SJCRH30 (cell line): ENCODE data around the gene SH3PXD2B. TPM values are rescaled to one million over a fixed set of nuclear protein-coding genes. Genes with fewer than 3 reads are reported as not detected.
"Not testable (repeated sequence)": the region's sequence is repeated elsewhere in the genome, so short reads cannot be mapped to it uniquely, and the experiment has no call there.

Experiments
- DNase-seq, 2 experiments: peaks; one replicate each; pipeline ENCODE4 v3.0.0-alpha.2; 2015 to 2020
- H3K27ac ChIP-seq: fragments of 250-450 bp; sonication (Bioruptor Pico); 2 replicates; pipeline ENCODE4 v1.5.1; 2020; ENCODE audit warnings: mild to moderate bottlenecking, moderate library complexity
- H3K27me3 ChIP-seq: fragments of 250-450 bp; sonication (Bioruptor Pico); 2 replicates; pipeline ENCODE4 v1.5.1; 2020; ENCODE audit warnings: mild to moderate bottlenecking, moderate library complexity
- H3K36me3 ChIP-seq: fragments of 250-450 bp; sonication (Bioruptor Pico); 2 replicates; pipeline ENCODE4 v1.5.1; 2020; ENCODE audit warnings: mild to moderate bottlenecking, moderate library complexity
- H3K4me1 ChIP-seq: fragments of 250-450 bp; sonication (Bioruptor Pico); 2 replicates; pipeline ENCODE4 v1.5.1; 2020; ENCODE audit warnings: mild to moderate bottlenecking, moderate library complexity
- H3K4me3 ChIP-seq: fragments of 250-450 bp; sonication (Bioruptor Pico); 2 replicates; pipeline ENCODE4 v1.5.1; 2020; ENCODE audit warnings: mild to moderate bottlenecking, moderate library complexity
- H3K9me3 ChIP-seq: fragments of 250-450 bp; sonication (Bioruptor Pico); replicated peaks from 2 replicates; pipeline ENCODE4 v1.5.1; 2020; ENCODE audit warnings: mild to moderate bottlenecking, moderate library complexity
- total RNA-seq: library from RNA; depleted of rRNA; stranded (reverse); fragments of >200 nt; shearing (Covaris generic); gene quantifications from 2 replicates; pipeline ENCODE4 v1.2.3, GENCODE V29; 2014

SH3PXD2B gene
- total RNA-seq, 1 experiment from 2014 or later, result 16.4 TPM

DNA sequence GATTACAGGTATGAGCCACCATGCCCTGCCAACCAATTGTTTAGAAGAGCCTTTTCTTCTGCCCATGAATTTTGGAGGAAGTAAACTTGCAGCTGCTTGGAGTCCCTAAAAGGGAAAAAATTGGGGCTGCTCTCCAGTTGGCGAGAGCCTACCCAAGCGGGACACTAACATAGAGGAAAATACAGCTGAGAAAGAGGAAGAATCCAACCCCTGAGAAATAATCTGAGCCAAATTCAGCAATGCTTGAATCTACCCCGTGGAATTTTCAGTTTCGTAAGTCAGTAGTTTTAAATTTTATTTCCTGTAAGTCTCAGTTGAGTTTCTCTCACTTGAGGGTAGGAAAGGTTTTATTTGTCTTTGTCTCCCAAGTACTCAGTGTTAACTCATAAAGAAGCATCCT lies 140.4 kb downstream of the SH3PXD2B start:
- no peak overlapping the region for H3K4me3 ChIP-seq
- H3K4me1 ChIP-seq, result peaks cover 3% of the 10 kb centered on the region; the same call in 1 of the 2 replicates
- no peaks in the 10 kb centered on the region for H3K9me3 ChIP-seq
- H3K27ac ChIP-seq, result no peak overlapping the region
- H3K27me3 ChIP-seq, result no peaks in the 10 kb centered on the region
- H3K36me3 ChIP-seq, result no peaks in the 10 kb centered on the region
- no peak for DNase-seq

DNA sequence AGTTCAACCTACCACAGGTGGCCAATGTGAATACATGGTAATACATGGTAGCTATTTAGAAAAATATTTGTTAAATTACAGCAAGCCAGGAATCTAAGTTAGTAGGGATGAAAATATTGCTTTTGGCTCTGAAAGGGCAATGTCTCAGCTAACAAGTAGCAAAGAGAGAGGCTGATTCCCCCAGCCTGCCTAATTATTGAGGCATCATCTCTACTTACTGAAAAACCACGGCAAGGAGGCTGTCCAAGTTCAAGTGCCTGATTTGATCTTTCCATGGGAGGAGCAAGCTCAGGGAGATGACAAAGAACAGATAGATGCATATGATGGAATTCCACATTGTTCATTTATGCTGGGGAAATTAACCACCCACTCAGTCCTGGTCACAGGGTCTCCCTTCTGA lies 142.0 kb downstream of the SH3PXD2B start:
- DNase-seq, result no peak
- Histone ChIP-seq H3K36me3 (no peaks in the 10 kb centered on the region), H3K4me3 (no peak overlapping the region), H3K9me3 (no peaks in the 10 kb centered on the region), H3K27me3 (no peaks in the 10 kb centered on the region), H3K4me1 (peaks cover 3% of the 10 kb centered on the region; the same call in 1 of the 2 replicates), H3K27ac (no peak overlapping the region)

DNA sequence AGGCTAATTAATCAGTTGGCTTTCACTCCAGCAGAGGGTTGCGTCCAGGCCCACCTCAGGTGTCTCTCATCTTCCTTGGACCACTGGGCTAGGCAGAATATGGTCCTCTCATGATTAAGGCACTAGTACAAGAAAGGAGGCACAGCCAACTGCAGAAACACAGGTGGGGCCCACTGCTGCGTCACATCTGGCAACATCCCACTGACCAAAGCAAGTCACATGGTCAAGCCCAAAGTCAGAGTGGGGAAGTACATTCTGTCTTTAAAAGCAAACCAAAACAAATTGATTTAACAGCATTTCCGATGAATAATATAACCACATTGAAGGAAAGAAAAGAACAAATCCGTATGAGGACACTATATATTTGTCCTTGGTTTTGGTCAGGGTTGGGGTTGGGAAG lies 142.7 kb downstream of the SH3PXD2B start:
- no peak overlapping the region for H3K27ac ChIP-seq
- H3K9me3 ChIP-seq, result no peaks in the 10 kb centered on the region
- no peak for DNase-seq

DNA sequence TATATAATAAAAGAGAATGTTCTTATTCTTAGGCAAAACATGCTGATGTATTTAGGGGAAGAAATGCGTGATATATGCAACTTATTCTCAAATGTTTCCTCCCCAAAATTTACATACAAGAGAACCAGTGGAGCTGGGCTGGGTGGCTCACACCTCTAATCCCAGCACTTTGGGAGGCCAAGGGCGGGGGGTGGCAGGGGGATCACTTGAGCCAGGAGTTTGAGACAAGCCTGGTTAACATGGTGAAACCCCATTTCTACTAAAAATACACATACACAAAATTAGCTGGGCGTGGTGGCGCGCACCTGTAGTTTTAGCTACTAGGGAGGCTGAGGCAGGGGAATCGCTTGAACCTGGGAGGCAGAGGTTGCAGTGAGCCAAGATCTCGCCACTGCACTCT lies 143.3 kb downstream of the SH3PXD2B start:
- Histone ChIP-seq H3K36me3 (no peaks in the 10 kb centered on the region), H3K4me1 (peaks cover 3% of the 10 kb centered on the region; the same call in 1 of the 2 replicates), H3K27me3 (no peaks in the 10 kb centered on the region), H3K9me3 (no peaks in the 10 kb centered on the region), H3K4me3 (no peak overlapping the region), H3K27ac (no peak overlapping the region)
- no peak for DNase-seq

More for the DNA sequence above, 142.7 kb downstream of the SH3PXD2B start:
- H3K4me1 ChIP-seq, result peaks cover 3% of the 10 kb centered on the region; the same call in 1 of the 2 replicates
- H3K27me3 ChIP-seq, result no peaks in the 10 kb centered on the region
- no peaks in the 10 kb centered on the region for H3K36me3 ChIP-seq
- no peak overlapping the region for H3K4me3 ChIP-seq

DNA sequence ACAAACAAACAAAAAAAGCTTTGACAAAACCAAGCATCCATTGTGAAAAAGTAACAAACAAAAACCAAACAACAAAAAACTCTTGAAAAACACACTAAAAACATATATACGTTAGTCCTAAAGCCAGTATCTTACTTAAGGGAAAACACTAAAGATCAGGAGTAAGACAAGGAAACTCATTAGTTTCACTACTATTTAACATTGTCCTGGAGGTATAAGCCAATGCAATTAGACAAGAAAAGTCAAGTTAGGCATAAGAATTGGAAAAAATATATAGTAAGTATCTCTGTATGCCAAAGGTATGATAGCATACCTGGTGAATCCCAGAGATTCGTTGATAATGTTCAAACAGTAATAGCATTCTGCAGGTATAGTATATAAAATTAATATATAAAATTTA lies 148.9 kb downstream of the SH3PXD2B start:
- H3K36me3 ChIP-seq, result no peaks in the 10 kb centered on the region
- DNase-seq, result no peak
- H3K4me1 ChIP-seq, result peaks cover 12% of the 10 kb centered on the region

DNA sequence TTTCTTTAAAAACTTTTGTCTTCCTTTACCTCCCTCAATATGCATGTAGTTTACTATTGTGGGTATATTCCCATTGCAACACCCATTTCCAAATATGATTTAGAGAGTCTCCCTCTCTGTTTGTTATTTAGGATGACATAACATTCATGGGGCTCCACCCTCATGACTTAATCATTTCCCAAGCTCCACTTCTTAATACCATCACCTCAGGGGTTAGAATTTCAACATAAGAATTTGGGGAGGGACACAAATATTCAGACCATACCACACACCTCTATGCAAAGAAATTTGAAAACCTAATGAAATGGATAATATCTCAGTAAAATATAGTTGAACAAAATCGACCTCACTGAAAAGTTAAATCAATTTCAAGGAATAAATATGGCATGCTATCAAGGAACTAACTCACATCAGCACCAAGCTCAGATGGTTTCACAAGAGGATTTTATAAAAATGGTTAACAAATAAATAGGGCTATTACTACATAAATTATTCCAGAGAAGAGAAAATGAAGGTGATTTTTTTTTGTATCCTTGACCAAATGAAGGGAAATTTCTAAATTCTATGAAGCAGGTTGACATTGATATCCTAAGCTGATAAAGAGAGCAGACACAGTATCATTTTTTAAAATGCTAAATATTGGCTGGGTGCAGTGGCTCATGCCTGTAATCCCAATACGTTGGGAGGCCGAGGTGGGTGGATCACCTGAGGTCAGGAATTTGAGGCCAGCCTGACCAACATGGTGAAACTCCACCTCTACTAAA lies 150.6 kb downstream of the SH3PXD2B start:
- peaks cover 12% of the 10 kb centered on the region for H3K4me1 ChIP-seq
- peaks cover 6% of the 10 kb centered on the region for H3K9me3 ChIP-seq
- peak overlapping the region; percentile 42 for H3K4me3 ChIP-seq
- H3K36me3 ChIP-seq, result no peaks in the 10 kb centered on the region
- H3K27me3 ChIP-seq, result no peaks in the 10 kb centered on the region
- DNase-seq, result peak in 1 of 2 experiments; percentile 48
- no peak overlapping the region for H3K27ac ChIP-seq

More for the DNA sequence above, 148.9 kb downstream of the SH3PXD2B start:
- Histone ChIP-seq H3K4me3 (no peak overlapping the region), H3K27me3 (no peaks in the 10 kb centered on the region), H3K9me3 (peaks cover 6% of the 10 kb centered on the region), H3K27ac (no peak overlapping the region)

DNA sequence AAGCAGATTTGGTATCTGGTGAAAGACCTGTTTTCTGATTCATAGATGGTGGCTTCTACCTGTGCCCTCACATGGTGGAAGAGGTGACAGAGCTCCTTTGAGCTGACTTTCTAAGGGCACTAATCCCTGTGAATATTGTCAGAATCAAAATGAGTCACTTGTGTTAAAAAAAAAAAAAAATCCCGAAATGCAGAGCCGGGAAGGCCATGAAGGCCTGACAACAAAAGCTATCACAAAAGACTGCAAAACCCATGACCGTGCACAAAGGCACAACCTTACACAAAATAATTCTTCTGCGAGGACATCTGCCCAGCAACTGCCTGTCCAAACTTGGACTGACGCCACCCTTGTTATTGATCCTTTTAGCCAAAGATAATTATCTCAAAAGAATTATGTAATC lies 151.2 kb downstream of the SH3PXD2B start:
- no peak for DNase-seq
- no peaks in the 10 kb centered on the region for H3K36me3 ChIP-seq

DNA sequence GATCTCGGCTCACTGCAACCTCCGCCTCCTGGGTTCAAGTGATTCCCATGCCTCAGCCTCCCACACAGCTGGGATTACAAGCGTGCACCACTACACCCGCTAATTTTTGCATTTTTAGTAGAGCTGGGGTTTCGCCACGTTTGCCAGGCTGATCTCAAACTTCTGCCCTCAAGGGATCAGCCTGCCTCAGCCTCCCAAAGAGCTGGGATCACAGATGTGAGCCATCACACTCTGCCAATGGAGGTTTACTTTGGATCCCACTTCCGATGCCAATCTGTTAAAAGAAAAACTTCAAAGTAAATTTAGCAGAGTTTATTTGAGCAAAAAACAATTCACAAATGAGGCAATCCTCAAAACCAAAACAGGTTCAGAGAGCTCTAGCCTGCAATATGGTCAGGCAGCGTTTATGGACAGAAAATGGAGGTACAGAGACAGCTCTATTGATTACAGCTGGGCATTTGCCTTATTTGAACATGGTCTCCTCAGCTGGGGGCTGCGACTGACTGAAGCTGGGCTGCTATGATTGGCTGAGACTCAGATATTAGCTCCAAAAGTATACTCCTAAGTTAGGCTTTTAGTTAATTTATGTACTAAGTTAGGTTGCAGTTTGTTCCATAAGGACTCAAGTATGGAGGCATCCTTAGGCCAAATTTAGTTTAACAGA lies 152.1 kb downstream of the SH3PXD2B start:
- no peak for DNase-seq
- Histone ChIP-seq H3K27ac (no peak overlapping the region), H3K4me1 (peaks cover 12% of the 10 kb centered on the region), H3K4me3 (no peak overlapping the region), H3K36me3 (no peaks in the 10 kb centered on the region), H3K27me3 (no peaks in the 10 kb centered on the region), H3K9me3 (peaks cover 6% of the 10 kb centered on the region)

More for the DNA sequence above, 151.2 kb downstream of the SH3PXD2B start:
- Histone ChIP-seq H3K9me3 (peaks cover 6% of the 10 kb centered on the region), H3K4me1 (peaks cover 12% of the 10 kb centered on the region), H3K4me3 (peak overlapping the region; percentile 42), H3K27ac (no peak overlapping the region), H3K27me3 (no peaks in the 10 kb centered on the region)

DNA sequence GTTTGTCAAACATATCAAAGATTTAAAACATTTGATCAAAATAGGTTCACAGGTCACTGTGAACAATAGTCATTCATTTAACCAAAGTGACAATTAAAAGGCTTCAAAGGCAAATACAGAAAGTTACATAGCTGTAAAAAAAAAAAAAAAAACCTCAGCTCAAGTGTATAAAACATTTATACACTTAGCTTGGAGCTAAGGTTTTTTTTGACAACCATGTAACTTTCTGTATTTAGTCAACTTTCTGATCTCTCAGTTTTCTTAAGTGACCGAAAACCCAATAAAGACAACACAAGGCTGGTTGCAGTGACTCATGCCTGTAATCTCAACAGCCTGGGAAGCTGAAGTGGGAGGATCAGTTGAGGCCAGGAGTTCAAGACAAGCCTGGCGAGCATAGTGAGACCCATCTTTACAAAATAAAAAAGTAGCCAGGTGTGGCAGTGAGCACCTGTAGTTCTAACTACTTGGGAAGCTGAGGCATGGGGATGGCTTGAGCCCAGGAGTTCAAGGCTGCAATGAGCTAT lies 154.3 kb downstream of the SH3PXD2B start:
- Histone ChIP-seq H3K27ac (no peak overlapping the region), H3K36me3 (no peaks in the 10 kb centered on the region), H3K27me3 (no peaks in the 10 kb centered on the region), H3K4me3 (no peak overlapping the region), H3K9me3 (no peaks in the 10 kb centered on the region), H3K4me1 (peaks cover 12% of the 10 kb centered on the region)
- no peak for DNase-seq

DNA sequence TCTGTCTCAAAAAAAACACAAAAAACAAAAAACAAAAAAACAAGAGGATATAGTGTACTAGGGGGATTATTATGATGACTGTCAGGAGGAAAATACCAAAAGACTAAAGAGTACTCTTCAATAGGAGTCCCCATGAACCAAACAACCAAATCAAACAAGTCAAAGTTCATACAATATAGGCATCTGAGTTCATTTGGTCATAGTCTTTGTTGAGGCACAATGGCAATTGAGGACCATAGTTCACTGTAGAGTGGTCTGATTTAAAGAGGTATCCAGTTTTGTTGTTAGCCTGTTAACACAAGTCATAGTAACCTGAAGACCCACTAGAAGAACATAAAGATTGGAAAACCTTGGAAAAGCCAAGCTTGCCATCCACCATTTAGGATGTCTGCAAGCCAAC lies 159.5 kb downstream of the SH3PXD2B start:
- H3K4me1 ChIP-seq, result no peaks in the 10 kb centered on the region
- H3K27me3 ChIP-seq, result no peaks in the 10 kb centered on the region
- no peak overlapping the region for H3K4me3 ChIP-seq
- no peaks in the 10 kb centered on the region for H3K36me3 ChIP-seq
- H3K27ac ChIP-seq, result no peak overlapping the region
- H3K9me3 ChIP-seq, result no peaks in the 10 kb centered on the region
- DNase-seq, result no peak

DNA sequence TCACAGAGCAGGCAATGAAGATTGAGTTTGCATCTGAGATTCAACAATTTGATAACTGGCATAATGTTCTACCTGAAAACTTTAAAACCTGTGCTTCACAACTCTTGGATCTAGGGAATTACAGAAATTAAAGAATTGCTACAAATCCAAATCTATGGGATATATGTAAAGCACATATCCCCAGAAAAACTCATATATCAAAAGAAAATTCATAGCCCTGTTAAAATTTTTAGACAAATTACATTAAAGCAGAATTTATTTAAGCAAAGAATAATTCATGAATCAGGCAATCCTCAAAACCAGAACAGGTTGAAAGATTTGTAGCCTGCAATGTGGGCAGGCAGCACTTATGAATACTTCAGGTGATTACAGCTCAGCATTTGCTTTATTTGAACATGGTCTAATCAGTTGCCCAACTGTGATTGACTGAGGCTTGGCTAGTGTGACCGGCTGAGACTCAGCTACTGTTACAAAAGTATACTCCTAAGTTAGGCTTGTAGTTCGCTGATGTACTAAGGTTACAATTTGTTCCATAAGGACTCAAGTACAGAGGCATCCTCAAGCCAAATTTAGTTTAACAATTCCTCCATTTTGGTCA lies 160.5 kb downstream of the SH3PXD2B start:
- no peak overlapping the region for H3K4me3 ChIP-seq
- H3K27ac ChIP-seq, result no peak overlapping the region
- no peak for DNase-seq
- no peaks in the 10 kb centered on the region for H3K27me3 ChIP-seq
- no peaks in the 10 kb centered on the region for H3K4me1 ChIP-seq
- H3K36me3 ChIP-seq, result no peaks in the 10 kb centered on the region
- no peaks in the 10 kb centered on the region for H3K9me3 ChIP-seq

DNA sequence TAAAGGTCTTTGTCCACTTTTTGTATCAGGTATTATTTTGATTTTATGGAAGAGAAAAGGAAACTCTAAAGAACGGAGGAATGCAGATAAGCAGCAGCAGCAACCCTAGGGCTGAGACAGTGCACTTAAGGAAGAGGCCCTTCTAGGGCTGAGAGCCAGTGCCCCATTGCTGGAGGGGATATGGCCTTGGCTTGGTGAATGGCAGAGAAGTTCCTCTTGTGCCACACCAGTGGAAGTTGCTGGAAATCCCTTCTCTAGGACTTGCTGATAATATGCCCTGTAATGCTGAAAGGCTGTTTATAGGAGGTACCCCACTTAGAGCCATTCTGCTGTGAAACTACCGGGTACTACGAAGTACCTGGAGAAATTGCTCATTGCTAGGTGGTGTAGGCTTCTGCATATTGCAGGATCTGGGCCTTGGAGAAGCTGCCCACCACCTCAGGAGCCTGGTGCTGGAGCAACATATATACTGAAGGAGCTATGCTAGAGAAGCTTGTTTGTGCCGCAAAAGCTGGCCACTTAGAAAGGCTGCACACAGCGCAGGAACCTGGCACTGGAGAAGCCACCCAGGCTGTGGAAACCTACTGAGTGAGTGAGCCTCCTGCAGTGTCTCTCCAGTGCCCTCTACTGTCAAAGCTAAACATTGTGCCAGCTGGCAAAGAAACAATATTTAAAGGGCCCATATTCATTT lies 161.1 kb downstream of the SH3PXD2B start:
- Histone ChIP-seq H3K27ac (no peak overlapping the region), H3K27me3 (no peaks in the 10 kb centered on the region), H3K4me1 (no peaks in the 10 kb centered on the region), H3K36me3 (no peaks in the 10 kb centered on the region), H3K9me3 (no peaks in the 10 kb centered on the region), H3K4me3 (no peak overlapping the region)
- DNase-seq, result peak; percentile 77 to 89

DNA sequence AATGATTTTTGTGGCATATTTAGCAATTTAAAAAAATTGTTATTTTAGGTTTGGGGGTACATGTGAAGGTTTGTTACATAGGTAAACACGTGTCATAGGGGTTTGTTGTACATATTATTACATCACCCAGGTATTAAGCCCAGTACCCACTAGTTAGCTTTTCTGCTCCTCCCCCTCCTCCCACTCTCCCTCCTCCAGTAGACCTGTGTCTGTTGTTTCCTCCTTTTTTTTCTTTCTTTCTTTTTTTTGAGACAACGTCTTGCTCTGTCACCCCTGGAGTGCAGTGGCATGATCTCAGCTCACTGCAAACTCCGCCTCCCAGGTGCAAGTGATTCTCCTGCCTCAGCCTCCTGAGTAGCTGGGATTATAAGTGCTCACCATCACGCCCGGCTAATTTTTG lies 162.5 kb downstream of the SH3PXD2B start:
- H3K4me1 ChIP-seq, H3K4me3 ChIP-seq, H3K9me3 ChIP-seq, H3K27me3 ChIP-seq, DNase-seq, H3K27ac ChIP-seq, H3K36me3 ChIP-seq: not testable (repeated sequence)

DNA sequence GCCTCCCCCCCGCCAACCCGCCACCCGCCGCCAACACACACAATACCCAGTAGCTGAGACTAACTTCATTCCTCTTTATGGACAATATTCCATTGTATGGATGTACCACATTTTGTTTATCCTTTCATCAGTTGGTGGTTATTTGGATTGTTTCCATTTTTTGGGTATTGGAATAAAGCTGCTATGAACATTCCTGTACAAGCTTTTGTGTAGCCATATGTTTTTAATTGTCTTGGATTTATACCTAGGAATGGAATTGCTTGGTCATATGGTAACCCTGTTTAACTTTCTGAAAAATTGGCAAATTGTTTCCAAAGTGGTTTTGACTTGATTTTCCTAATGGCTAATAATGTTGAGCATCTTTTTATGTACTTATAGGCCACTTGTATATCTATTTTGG lies 165.9 kb downstream of the SH3PXD2B start:
- no peak overlapping the region for H3K4me3 ChIP-seq
- H3K9me3 ChIP-seq, result no peaks in the 10 kb centered on the region
- peaks cover 5% of the 10 kb centered on the region; the same call in 1 of the 2 replicates for H3K4me1 ChIP-seq
- DNase-seq, result no peak
- H3K27ac ChIP-seq, result no peak overlapping the region
- no peaks in the 10 kb centered on the region for H3K36me3 ChIP-seq
- no peaks in the 10 kb centered on the region for H3K27me3 ChIP-seq
